ENCODE measurements around the gene SSRP1. TPM values are rescaled to one million over a fixed set of nuclear protein-coding genes. Genes with fewer than 3 reads are reported as not detected.
"Not testable (repeated sequence)": the region's sequence is repeated elsewhere in the genome, so short reads cannot be mapped to it uniquely, and the experiment has no call there.

SSRP1 gene
- total RNA-seq, 2 experiments from 2014 or later, result 158 to 196 TPM

GRCh38 chr11:57290288-57290687 lies 45.4 kb downstream of the SSRP1 start:
- CTCF ChIA-PET, result interaction anchor here (0.7 kb wide), 1 partner anchor 14 kb away, joined by 3 read pairs; no protein-coding TSS in a partner anchor
- ATAC-seq (no peak), DNase-seq (no peak)
- Mint-ChIP-seq H3K27ac (no peak overlapping the region), H3K36me3 (no peaks in the 10 kb centered on the region), H3K27me3 (peaks cover 23% of the 10 kb centered on the region), H3K4me3 (no peak overlapping the region), H3K9me3 (ENCODE audit: low read depth) (no peaks in the 10 kb centered on the region), H3K4me1 (no peaks in the 10 kb centered on the region)

DNA sequence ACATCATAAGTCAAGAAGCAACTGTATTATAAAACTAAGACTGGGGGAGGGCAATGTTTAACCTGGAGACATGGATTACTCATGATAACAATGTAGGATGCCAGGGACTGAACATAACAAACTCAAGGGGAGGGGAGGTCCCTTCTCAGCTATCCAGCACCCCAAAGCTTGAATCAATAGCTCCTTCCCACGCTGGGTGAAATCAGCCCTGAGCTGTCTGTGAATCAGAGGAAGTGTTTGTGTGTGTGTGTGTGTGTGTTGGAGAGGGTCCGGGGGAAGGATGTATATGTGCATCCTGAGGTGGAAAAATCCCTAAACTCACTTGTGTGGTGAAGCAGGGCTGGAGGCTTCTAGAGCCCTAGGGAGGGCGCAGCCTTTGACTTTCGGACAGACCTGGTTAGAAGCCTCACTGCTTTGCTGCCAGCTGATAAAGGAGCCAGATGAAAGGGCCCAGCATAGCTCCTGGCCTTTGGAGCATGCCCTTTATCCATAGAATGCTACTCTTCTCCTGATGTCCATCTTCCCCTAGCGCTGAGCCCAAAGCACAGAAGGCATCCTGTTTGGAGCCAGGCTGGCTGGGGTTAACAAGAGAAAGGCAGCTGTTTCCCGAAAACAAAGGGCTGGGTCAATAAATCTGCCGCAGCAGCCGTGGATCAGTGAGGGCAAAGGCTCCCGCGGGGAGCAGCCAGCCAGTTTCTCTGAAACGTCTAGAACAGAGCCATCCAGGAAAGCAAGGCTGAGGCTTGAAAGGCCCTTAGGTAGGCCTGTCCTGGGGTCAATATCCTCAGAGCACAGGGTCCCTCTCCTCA lies 46.7 kb downstream of the SSRP1 start:
- no peak overlapping the region for H3K27ac Mint-ChIP-seq
- no peak for ATAC-seq
- CTCF ChIA-PET, result no interaction called here
- no peak overlapping the region for H3K4me3 Mint-ChIP-seq
- no peaks in the 10 kb centered on the region for H3K36me3 Mint-ChIP-seq
- no peaks in the 10 kb centered on the region for H3K9me3 Mint-ChIP-seq (ENCODE audit: low read depth)
- no peak for DNase-seq
- H3K27me3 Mint-ChIP-seq, result peaks cover 23% of the 10 kb centered on the region
- no peaks in the 10 kb centered on the region for H3K4me1 Mint-ChIP-seq

GRCh38 chr11:57287884-57288283 lies 47.8 kb downstream of the SSRP1 start:
- ATAC-seq (no peak), DNase-seq (no peak)
- CTCF ChIA-PET, result no interaction called here
- H3K4me1 Mint-ChIP-seq, result peaks cover 3% of the 10 kb centered on the region
- H3K4me3 Mint-ChIP-seq, result no peak overlapping the region
- peaks cover 23% of the 10 kb centered on the region for H3K27me3 Mint-ChIP-seq
- no peaks in the 10 kb centered on the region for H3K9me3 Mint-ChIP-seq (ENCODE audit: low read depth)
- no peak overlapping the region for H3K27ac Mint-ChIP-seq
- H3K36me3 Mint-ChIP-seq, result no peaks in the 10 kb centered on the region

GRCh38 chr11:57283231-57283990 lies 52.3 kb downstream of the SSRP1 start:
- CTCF ChIA-PET, result no interaction called here
- Mint-ChIP-seq H3K4me1 (peaks cover 5% of the 10 kb centered on the region), H3K36me3 (no peaks in the 10 kb centered on the region), H3K9me3 (ENCODE audit: low read depth) (no peaks in the 10 kb centered on the region), H3K27ac (no peak overlapping the region), H3K27me3 (peaks cover 7% of the 10 kb centered on the region), H3K4me3 (no peak overlapping the region)
- DNase-seq (no peak), ATAC-seq (no peak)

- peaks cover 19% of the 10 kb centered on the region for H3K27me3 Mint-ChIP-seq
- H3K4me3 Mint-ChIP-seq; ATAC-seq; H3K27ac Mint-ChIP-seq; CTCF ChIA-PET; H3K36me3 Mint-ChIP-seq; H3K4me1 Mint-ChIP-seq; DNase-seq; H3K9me3 Mint-ChIP-seq (ENCODE audit: low read depth): not testable (repeated sequence)
Measured at GRCh38 chr11:57281546-57281945, 54.1 kb downstream of the SSRP1 start.

DNA sequence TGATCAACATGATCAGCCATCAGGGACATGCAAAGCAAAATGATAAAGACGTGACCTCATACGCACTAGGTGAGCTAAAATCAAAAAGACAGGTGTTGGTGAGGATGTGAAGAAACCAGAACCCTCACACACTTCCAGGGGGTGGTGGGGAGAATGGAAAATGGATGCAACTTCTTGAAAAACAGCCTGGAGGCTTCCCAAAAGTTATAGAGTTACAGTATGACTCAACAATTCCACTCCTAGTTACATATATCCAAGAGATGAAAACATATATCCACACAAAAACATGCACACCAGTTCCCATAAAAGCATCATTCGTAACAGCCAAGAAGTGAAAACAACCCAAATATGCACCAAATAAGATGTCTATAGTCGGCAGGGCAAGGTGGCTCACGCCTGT lies 56.6 kb downstream of the SSRP1 start:
- H3K4me3 Mint-ChIP-seq, result no peak overlapping the region
- peaks cover 9% of the 10 kb centered on the region for H3K4me1 Mint-ChIP-seq
- no peak overlapping the region for H3K27ac Mint-ChIP-seq
- ATAC-seq (no peak), DNase-seq (no peak)
- CTCF ChIA-PET, result no interaction called here
- peaks cover 21% of the 10 kb centered on the region for H3K27me3 Mint-ChIP-seq
- H3K9me3 Mint-ChIP-seq (ENCODE audit: low read depth), result no peaks in the 10 kb centered on the region
- no peaks in the 10 kb centered on the region for H3K36me3 Mint-ChIP-seq

- no peaks in the 10 kb centered on the region for H3K9me3 Mint-ChIP-seq (ENCODE audit: low read depth)
- no peaks in the 10 kb centered on the region for H3K36me3 Mint-ChIP-seq
- CTCF ChIA-PET, result no interaction called here
- H3K27me3 Mint-ChIP-seq, result peaks cover 21% of the 10 kb centered on the region
- ATAC-seq (no peak), DNase-seq (no peak)
- no peak overlapping the region for H3K4me3 Mint-ChIP-seq
- no peak overlapping the region for H3K27ac Mint-ChIP-seq
- H3K4me1 Mint-ChIP-seq, result peaks cover 9% of the 10 kb centered on the region
Measured at GRCh38 chr11:57278721-57279095, 57.0 kb downstream of the SSRP1 start.

DNA sequence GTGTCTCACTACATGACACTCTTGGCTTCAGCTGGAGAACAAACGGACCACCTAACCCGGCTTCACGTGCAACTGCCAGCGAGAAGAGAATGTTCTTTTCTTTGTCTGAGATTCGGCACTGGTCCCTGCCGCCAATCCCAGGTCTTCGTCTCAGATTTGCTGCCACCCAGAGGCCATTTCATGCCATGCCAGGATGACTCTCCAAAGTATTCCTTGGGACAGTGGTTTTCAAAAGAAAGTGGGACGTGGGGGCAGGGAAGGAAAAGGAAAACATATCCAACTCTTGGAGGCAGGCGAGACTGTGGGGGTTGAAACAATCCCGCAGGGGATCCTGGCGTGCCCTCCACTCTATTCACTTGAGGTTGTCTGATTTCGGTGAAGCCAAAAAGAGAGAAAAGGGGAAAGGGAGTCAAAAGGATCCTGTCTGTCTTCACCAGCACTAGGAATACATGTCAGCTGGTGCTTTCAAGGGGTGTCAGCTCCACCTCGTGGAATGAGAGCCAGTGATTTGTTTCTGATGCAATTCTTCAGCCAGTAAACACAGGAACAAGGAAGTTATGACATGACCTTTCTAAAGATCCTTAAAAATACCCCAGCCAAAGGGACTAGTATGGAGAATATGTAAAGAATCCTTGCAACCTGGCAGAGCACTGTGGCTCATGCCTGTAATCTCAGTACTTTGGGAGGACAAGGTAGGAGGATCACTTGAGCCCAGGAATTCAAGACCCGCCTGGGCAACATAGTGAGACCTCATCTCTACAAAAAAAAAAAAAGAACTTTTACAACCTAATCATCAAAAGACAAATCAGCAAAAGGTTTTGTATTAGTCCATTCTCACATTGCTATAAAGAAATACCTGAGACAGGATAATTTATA lies 57.6 kb downstream of the SSRP1 start:
- Mint-ChIP-seq H3K9me3 (ENCODE audit: low read depth) (peaks cover 3% of the 10 kb centered on the region), H3K27me3 (peaks cover 21% of the 10 kb centered on the region), H3K4me1 (peaks cover 8% of the 10 kb centered on the region), H3K36me3 (no peaks in the 10 kb centered on the region), H3K4me3 (no peak overlapping the region), H3K27ac (no peak overlapping the region)
- CTCF ChIA-PET, result interaction anchor here (1.0 kb wide), 1 partner anchor 9 kb away, joined by 3 read pairs; no protein-coding TSS in a partner anchor
- DNase-seq (peak; percentile 48), ATAC-seq (peak; percentile 27)

GRCh38 chr11:57276971-57277675 lies 58.6 kb downstream of the SSRP1 start:
- Mint-ChIP-seq H3K36me3 (no peaks in the 10 kb centered on the region), H3K4me1 (peaks cover 4% of the 10 kb centered on the region), H3K9me3 (ENCODE audit: low read depth) (peaks cover 3% of the 10 kb centered on the region), H3K27me3 (peaks cover 21% of the 10 kb centered on the region), H3K4me3 (no peak overlapping the region), H3K27ac (no peak overlapping the region)
- CTCF ChIA-PET, result interaction anchor here (1.0 to 1.1 kb wide), 2 partner anchors 8 to 27 kb away, joined by 3 read pairs; no protein-coding TSS in a partner anchor
- no peak for DNase-seq
- ATAC-seq, result no peak

GRCh38 chr11:57276169-57276970 lies 59.3 kb downstream of the SSRP1 start:
- CTCF ChIA-PET, result interaction anchor here (1.1 kb wide), 1 partner anchor 26 kb away, joined by 3 read pairs; no protein-coding TSS in a partner anchor

More at GRCh38 chr11:57276169-57276970, 59.3 kb downstream of the SSRP1 start:
- no peak for DNase-seq
- Mint-ChIP-seq H3K4me3 (no peak overlapping the region), H3K27ac (no peak overlapping the region), H3K9me3 (ENCODE audit: low read depth) (peaks cover 3% of the 10 kb centered on the region), H3K27me3 (peaks cover 21% of the 10 kb centered on the region), H3K4me1 (peaks cover 4% of the 10 kb centered on the region), H3K36me3 (no peaks in the 10 kb centered on the region)
- ATAC-seq, result no peak
